HepG2 (cell line): ENCODE data around the gene ARL16. TPM values are rescaled to one million over a fixed set of nuclear protein-coding genes. Genes with fewer than 3 reads are reported as not detected.

Experiments used
- AFF4 ChIP-seq: sonication (generic); formaldehyde crosslinking; IDR thresholded peaks from 2 replicates; pipeline ENCODE4 v1.4.0; 2020; ENCODE audit warnings: missing genetic modification reagents
- FOXP1 ChIP-seq, 2 experiments: fragments of 450-650 bp in 1 of 2; IDR thresholded peaks; 2 replicates each; pipeline ENCODE4 v1.6.1; 2017 to 2018; ENCODE audit warnings: antibody characterized with exemption in 1 of 2
- GABPB1 ChIP-seq: IDR thresholded peaks from 2 replicates; pipeline ENCODE4 v1.6.1; 2016; ENCODE audit warnings: mild to moderate bottlenecking, missing genetic modification reagents, moderate library complexity, missing compliant biosample characterization
- KDM2A ChIP-seq: sonication (generic); formaldehyde crosslinking; IDR thresholded peaks from 2 replicates; pipeline ENCODE4 v1.4.0; 2020; ENCODE audit warnings: low read depth, missing genetic modification reagents, borderline replicate concordance
- NFRKB ChIP-seq: fragments of 450-650 bp; IDR thresholded peaks from 2 replicates; pipeline ENCODE4 v1.6.1; 2017
- PRDM15 ChIP-seq: sonication (generic); formaldehyde crosslinking; IDR thresholded peaks from 2 replicates; pipeline ENCODE4 v1.4.0; 2020; ENCODE audit warnings: missing genetic modification reagents
- RBAK ChIP-seq: sonication (generic); formaldehyde crosslinking; IDR thresholded peaks from 2 replicates; pipeline ENCODE4 v1.5.1; 2020; ENCODE audit warnings: mild to moderate bottlenecking, missing genetic modification reagents
- RCOR2 ChIP-seq: IDR thresholded peaks from 2 replicates; pipeline ENCODE4 v1.6.1; 2016; ENCODE audit warnings: missing biosample characterization, missing genetic modification reagents
- SP2 ChIP-seq: sonication (generic); formaldehyde crosslinking; IDR thresholded peaks from 2 replicates; pipeline ENCODE4 v1.5.1; 2020; ENCODE audit warnings: mild to moderate bottlenecking, missing genetic modification reagents
- TERF1 ChIP-seq: sonication (generic); formaldehyde crosslinking; IDR thresholded peaks from 2 replicates; pipeline ENCODE4 v1.8.0; 2022; ENCODE audit warnings: mild to moderate bottlenecking, missing genetic modification reagents, moderate library complexity
- ZBTB20 ChIP-seq: sonication (generic); formaldehyde crosslinking; IDR thresholded peaks from 2 replicates; pipeline ENCODE4 v1.8.1; 2023; ENCODE audit warnings: missing genetic modification reagents, low read depth, mild to moderate bottlenecking, borderline replicate concordance
- ZNF225 ChIP-seq: sonication (generic); formaldehyde crosslinking; IDR thresholded peaks from 2 replicates; pipeline ENCODE4 v1.4.0; 2020; ENCODE audit warnings: mild to moderate bottlenecking, missing genetic modification reagents
- ZNF235 ChIP-seq: sonication (generic); formaldehyde crosslinking; IDR thresholded peaks from 2 replicates; pipeline ENCODE4 v1.8.1; 2023; ENCODE audit warnings: mild to moderate bottlenecking, missing genetic modification reagents, borderline replicate concordance
- ZNF253 ChIP-seq: sonication (generic); formaldehyde crosslinking; IDR thresholded peaks from 2 replicates; pipeline ENCODE4 v1.8.0; 2022; ENCODE audit warnings: mild to moderate bottlenecking, missing genetic modification reagents, borderline replicate concordance
- ZNF264 ChIP-seq: sonication (generic); formaldehyde crosslinking; IDR thresholded peaks from 2 replicates; pipeline ENCODE4 v1.4.0; 2020; ENCODE audit warnings: missing genetic modification reagents
- ZNF274 ChIP-seq: sonication (generic); formaldehyde crosslinking; IDR thresholded peaks from 2 replicates; pipeline ENCODE4 v1.5.1; 2020; ENCODE audit warnings: mild to moderate bottlenecking, missing genetic modification reagents
- ZNF33B ChIP-seq: sonication (generic); formaldehyde crosslinking; IDR thresholded peaks from 2 replicates; pipeline ENCODE4 v1.5.1; 2020; ENCODE audit warnings: mild to moderate bottlenecking, missing genetic modification reagents
- ZNF484 ChIP-seq: sonication (generic); formaldehyde crosslinking; IDR thresholded peaks from 2 replicates; pipeline ENCODE4 v1.5.1; 2020; ENCODE audit warnings: mild to moderate bottlenecking, low read depth, missing genetic modification reagents, borderline replicate concordance
- ZNF660 ChIP-seq: sonication (generic); formaldehyde crosslinking; IDR thresholded peaks from 2 replicates; pipeline ENCODE4 v1.5.1; 2020; ENCODE audit warnings: mild to moderate bottlenecking, low read depth, missing genetic modification reagents, borderline replicate concordance
- ZNF672 ChIP-seq: sonication (generic); formaldehyde crosslinking; IDR thresholded peaks from 2 replicates; pipeline ENCODE4 v1.8.1; 2022; ENCODE audit warnings: missing genetic modification reagents
- ZSCAN31 ChIP-seq: sonication (generic); formaldehyde crosslinking; IDR thresholded peaks from 2 replicates; pipeline ENCODE4 v1.5.0; 2020; ENCODE audit warnings: low read depth, mild to moderate bottlenecking, missing genetic modification reagents
- polyA plus RNA-seq, 8 experiments: library from polyadenylated mRNA; depleted of rRNA in 3 of 8; stranded (reverse) in 7 of 8; unstranded in 1 of 8; fragments of >200 nt; fragmentation: Illumina TruSeq in 4 of 8; extraction: Trizol in 4 of 8; gene quantifications; 2 replicates each; pipeline versions ENCODE4 v1.2.1 to v1.2.3, GENCODE V29; 2011 to 2016; ENCODE audit warnings: low read depth in 4 of 8, missing spikeins in 1 of 8, mixed read lengths in 1 of 8; ENCODE audit not compliant: insufficient read depth in 1 of 8
- total RNA-seq, 5 experiments: library from RNA; depleted of rRNA; stranded (reverse); fragments of >200 nt; fragmentation: Illumina TruSeq; extraction: Trizol; gene quantifications; 2 replicates each; pipeline ENCODE4 v1.2.3, GENCODE V29; 2016; ENCODE audit warnings: low read depth in 1 of 5

The ARL16 gene
- total and polyA plus RNA-seq, 2 of the 13 experiments (the other 11 are each of a cell fraction or from before 2014, with no cell fraction given), result 20.8 to 30.8 TPM

GRCh38 chr17:81703747-81704654 lies 20.4 kb upstream of the ARL16 start (continued):
- peak; percentile 32; the same call in 1 of the 2 replicates for TF ChIP-seq PRDM15
- TF ChIP-seq ZNF253, result no peak
- TF ChIP-seq NFRKB, result no peak
- TF ChIP-seq ZNF235 (CRISPR knock-in tag), result no peak
- no peak for TF ChIP-seq ZSCAN31 (CRISPR knock-in tag)
- TF ChIP-seq RBAK (CRISPR knock-in tag), result no peak
- TF ChIP-seq AFF4 (CRISPR knock-in tag), result no peak
- peak; percentile 19; the same call in 1 of the 2 replicates for TF ChIP-seq ZNF274 (CRISPR knock-in tag)
- TF ChIP-seq ZNF672 (CRISPR knock-in tag), result 0 out of 2 replicates have a peak, but pooled peaks have one; percentile 63
- no peak for TF ChIP-seq ZNF264 (CRISPR knock-in tag)
- TF ChIP-seq TERF1 (CRISPR knock-in tag), result no peak
- TF ChIP-seq SP2 (CRISPR knock-in tag), result no peak
- TF ChIP-seq ZBTB20 (CRISPR knock-in tag), result no peak
- no peak for TF ChIP-seq ZNF484 (CRISPR knock-in tag)
- peak; percentile 30; the same call in 1 of the 2 replicates for TF ChIP-seq ZNF33B (CRISPR knock-in tag)
- no peak for TF ChIP-seq GABPB1
- TF ChIP-seq ZNF660, result no peak
- TF ChIP-seq RCOR2 (CRISPR knock-in tag), result no peak
- no peak for TF ChIP-seq ZNF225 (CRISPR knock-in tag)
- no peak for TF ChIP-seq KDM2A (CRISPR knock-in tag)
- no peak for TF ChIP-seq FOXP1 (IDR thresholded peaks at IDR 0.05)
- no peak for TF ChIP-seq FOXP1 (CRISPR knock-in tag; IDR thresholded peaks at IDR 0.05)
